CD4-positive, alpha-beta T cell treated with Interleukin-15 for 1 hour (primary cell): ENCODE data around the gene FES.
"Not testable (repeated sequence)": the region's sequence is repeated elsewhere in the genome, so short reads cannot be mapped to it uniquely, and the experiment has no call there.

ENCODE experiments used
- DNase-seq: peaks from one replicate; pipeline ENCODE4 v3.0.0-alpha.2; 2020

FES gene

GRCh38 chr15:90883976-90884718 is at the start of gene FES:
Gene FES (plus strand): TSS chr15:90884504. CDS start chr15:90885046, 542 bp downstream.
- peak; percentile 55 for DNase-seq

GRCh38 chr15:90834626-90835025 is 49.7 kb upstream of the FES start:
- no peak for DNase-seq

DNA sequence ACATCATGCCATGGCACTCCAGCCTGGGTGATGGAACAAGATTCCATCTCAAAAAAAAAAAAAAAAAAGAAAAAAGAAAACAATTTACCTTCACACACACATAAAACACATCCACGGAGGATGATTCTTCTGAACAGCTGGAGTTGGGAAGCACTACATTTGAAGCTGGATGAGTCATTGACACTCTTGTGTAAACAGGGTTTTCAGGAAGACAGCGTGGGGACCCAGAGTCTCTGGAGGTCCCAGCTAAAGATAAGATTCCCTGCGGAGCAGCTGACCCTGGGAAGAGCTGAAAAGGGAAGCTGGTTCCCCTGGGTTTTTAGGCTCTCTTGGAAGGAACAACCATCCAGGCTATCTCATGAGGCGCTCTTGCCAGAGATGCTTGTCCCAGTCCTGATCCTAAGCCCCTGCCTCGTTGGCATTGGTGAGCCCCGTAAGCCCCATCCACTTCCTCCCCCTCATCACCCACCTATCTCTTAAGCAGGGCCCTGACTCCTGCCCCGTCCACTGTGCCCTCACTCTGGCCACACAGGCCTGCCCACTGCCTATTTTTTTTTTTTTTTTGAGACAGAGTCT is 47.9 kb upstream of the FES start:
- DNase-seq = no peak

DNA sequence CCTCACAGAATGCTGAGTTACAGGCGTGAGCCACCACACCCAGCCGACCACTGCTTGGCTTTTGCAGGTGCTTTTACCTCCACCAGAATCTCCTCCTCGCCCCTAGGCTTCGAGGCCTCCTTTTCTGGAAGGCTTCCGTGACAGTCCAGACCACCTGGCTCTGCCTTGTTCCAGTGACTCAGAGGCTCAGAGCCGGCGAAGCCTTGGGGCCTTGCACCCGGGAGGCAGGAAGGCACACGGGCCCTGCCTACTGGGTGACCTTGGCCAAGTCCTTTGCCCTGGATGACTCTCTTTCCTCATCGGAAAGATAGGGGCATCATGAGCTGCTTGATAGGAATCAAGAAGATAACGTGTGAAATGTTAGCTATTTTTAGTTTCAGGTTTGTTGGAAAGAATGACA is 47.2 kb upstream of the FES start:
- DNase-seq = no peak

DNA sequence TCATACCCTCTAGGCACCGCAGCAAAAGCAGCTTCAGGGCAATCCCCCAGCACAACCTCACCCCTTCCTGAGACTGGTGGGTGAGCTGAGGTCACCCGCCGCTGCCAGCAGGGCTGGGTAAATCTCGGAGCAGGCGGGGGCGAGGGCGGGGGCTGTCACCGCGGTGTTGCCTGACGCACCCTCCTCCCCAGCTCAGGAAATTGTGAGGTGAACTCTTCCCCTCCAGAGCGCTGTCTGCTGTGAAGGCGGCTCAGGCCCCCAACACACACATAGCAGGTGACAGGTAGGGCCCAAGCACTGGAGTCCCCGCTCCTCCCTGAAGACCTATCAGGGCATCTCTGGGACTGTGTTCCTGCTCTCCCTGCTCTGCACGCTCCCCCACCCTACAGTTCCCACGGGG is 46.2 kb upstream of the FES start:
- DNase-seq = peak; percentile 89

DNA sequence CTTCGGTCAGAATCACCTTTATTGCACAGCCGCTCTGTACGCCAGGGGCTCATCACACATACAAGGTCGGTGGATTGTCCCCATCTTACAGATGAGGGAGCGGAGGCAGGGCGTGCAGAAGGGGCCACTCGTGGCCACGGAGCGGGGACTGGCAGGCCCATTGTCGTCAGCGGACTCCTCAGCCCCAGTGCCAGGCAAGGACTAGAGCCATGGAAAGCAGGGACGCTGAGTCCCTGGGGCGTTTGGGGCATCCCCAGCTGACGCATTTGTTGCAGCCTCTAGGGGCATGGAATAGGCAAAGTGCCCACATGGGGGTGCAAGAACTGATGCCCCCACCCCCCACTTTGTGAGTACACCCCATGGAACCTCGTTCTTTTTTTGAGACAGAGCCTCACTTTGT is 45.8 kb upstream of the FES start:
- DNase-seq = no peak

GRCh38 chr15:90839187-90840071 is 44.9 kb upstream of the FES start:
- DNase-seq = peak; percentile 49

GRCh38 chr15:90840157-90840855 is 44.0 kb upstream of the FES start:
- DNase-seq = no peak

DNA sequence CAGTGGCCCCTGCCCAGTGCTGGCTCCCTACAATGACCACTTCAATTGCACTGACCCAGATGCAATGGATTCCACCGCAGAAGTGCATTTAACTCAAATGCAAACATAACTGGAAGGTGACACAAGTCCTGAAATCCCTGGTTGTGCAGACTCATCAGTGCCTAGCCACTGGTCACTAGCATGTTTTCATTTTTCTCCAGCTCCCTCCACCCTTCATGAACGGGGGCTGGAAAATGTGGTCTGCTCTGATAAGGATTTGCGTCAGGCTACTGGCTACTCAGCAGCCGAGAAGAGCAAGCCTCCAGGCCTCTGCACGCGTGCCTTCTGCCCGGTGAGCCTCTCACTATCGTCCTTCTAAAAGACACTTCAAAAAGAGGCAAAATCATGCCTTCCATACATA is 43.4 kb upstream of the FES start:
- DNase-seq = no peak

DNA sequence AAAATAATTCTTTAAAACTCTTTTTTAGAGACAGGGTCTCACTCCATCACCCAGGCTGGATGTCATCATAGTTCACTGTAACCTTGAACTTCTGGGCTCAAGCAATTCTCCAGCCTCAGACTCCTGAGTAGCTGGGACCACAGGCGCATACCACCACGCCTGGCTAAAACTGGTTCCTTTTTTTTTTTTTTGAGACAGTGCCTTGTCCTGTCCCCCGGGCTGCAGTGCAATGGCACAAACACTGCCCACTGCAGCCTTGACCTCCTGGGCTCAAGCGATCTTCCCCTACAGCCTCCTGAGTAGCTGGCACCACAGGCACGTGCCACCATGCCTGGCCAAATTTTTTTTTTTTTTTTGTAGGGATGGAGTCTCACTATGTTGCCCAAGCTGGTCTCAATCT is 39.6 kb upstream of the FES start:
- DNase-seq = no peak

GRCh38 chr15:90845201-90845949 is 38.9 kb upstream of the FES start:
- peak; percentile 73 for DNase-seq

DNA sequence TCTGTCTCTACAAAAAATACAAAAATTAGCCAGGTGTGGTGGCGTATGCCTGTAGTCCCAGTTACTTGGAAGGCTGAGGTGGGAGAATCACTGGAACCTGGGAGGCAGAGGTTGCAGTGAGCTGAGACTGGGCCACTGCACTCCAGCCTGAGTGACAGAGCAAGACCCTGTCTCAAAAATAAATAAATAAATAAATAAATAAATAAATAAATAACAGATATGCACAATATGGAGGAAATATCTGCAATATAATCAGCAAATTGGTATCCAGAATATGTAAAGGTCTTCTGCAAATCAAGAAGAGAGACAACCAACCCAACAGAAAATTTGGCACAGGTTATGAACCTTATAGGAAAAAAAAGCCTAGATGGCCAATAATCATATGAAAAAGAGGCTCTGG is 34.9 kb upstream of the FES start:
- DNase-seq = not testable (repeated sequence)

DNA sequence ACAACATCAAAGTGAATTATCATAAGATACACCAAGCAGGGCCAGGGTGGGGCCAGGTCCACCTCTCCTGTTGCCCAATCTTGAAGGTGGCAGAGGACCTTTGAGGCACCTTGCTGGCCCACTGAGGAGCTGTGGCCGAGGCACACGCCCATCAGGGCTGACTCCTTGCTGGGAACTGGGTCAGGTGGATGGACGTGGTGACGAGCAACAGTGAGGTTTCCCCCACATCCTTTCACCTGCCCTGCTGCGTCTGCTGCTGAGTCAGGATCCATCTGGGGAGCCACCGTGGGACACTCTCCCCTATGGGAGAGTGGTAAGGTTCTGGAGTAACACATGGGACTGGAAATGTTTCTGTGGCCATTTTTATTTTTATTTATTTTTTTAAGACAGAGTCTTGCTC is 33.2 kb upstream of the FES start:
- peak; percentile 48 for DNase-seq

GRCh38 chr15:90851940-90852339 is 32.4 kb upstream of the FES start:
- no peak for DNase-seq

DNA sequence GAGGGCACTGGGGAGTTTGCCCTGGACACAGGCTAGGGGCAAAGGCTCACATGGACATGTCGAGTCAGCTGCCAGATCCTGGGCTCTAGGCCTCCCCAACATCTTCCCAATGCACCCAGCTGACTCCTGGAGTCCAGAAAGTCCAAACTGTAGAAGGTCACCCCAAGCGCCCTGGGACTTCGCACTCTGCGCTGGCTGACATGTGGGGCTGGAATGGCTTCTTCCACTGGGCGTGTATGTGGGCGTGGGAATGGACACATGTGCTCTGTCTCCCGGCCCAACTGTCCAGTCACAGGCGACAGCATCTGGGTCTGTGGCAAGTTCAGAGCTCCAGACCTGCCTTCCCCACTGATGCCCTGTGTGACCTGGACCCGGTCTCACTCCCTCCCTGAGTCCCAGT is 29.2 kb upstream of the FES start:
- no peak for DNase-seq

- DNase-seq = no peak
Observed at GRCh38 chr15:90857337-90857736, 27.0 kb upstream of the FES start.

DNA sequence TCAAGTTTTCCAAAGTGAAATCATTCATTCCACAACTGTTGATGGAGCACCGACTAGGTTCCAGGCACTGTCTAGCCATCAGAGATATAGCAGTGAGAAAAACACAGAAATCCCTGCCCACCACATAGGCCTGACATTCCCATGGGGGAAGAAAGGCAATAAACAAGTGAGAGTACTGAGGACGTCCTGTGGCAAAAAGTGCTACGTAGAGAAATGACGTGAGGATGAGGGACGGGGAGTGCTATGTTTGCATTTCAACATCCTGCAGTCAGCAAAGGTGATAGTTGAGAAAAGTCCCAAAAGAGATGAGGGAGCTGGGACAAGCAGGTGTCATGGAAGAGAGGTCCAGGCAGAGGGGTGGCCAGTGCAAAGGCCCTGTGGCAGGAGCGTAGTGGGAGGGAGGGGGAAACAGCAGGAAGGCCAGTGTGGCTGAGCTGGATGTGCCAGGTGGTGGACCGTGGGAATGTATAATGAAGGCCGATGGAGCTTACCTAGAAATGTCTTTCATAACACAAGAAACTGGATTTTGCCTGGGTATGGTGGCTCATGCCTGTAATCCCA is 26.3 kb upstream of the FES start:
- no peak for DNase-seq

- no peak for DNase-seq
Observed at GRCh38 chr15:90859234-90860131, 24.8 kb upstream of the FES start.

GRCh38 chr15:90860450-90860849 is 23.9 kb upstream of the FES start:
- no peak for DNase-seq

DNA sequence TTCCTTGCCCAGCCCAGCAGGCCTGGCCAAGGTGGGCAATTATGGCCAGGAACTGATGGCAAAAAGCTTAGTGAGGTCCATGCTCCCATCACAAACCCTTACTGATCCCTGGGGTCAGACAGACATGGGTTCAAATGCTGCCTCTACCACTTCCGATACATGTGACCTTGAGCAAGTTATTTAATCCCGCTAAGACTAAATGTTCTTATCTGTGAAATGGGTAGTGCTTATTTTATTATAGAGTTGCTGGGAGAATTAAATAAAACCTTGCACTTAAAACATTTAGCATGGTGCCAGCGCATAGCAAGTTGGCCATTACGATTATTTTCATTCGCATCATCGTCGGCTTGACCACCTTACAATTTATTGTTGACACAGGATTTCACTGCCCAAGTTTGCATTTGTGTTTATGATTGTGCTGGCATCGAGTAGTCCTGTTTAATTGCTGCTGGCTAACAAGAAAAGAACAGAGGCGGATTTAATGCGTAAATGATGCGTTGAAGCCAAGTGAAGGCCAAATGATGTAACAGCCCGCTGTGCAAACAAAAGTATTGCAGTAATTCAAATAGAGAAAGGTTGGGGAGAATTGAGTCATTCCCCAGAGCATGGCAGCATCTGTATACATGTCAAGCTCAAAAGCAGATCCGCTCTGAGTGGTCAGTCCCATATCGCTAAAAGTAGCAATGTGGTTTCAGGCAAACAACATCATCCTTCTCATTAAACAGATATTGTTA is 23.2 kb upstream of the FES start:
- DNase-seq = no peak
